ENCODE data around the gene SRRT.

SRRT gene

GRCh38 chr7:100882785-100883526, 8.1 kb downstream of the SRRT start:
- H3K36me3 ChIP-seq (ENCODE audit: control insufficient read depth, insufficient read depth, low read length), result peaks cover 94% of the 10 kb centered on the region
- H3K27me3 ChIP-seq (ENCODE audit: control insufficient read depth, insufficient read depth, low read length), result no peaks in the 10 kb centered on the region
- H3K4me3 ChIP-seq (ENCODE audit: low read depth, low read length), result no peak overlapping the region
- H3K9me3 ChIP-seq (ENCODE audit: control insufficient read depth, insufficient read depth, low read depth, low read length), result no peaks in the 10 kb centered on the region
- H3K4me1 ChIP-seq (ENCODE audit: control insufficient read depth, insufficient read depth, low read length), result peaks cover 11% of the 10 kb centered on the region
- no peak overlapping the region for H3K9ac ChIP-seq (ENCODE audit: low read length)
- H3K27ac ChIP-seq (ENCODE audit: low read depth, low read length), result no peak overlapping the region

DNA sequence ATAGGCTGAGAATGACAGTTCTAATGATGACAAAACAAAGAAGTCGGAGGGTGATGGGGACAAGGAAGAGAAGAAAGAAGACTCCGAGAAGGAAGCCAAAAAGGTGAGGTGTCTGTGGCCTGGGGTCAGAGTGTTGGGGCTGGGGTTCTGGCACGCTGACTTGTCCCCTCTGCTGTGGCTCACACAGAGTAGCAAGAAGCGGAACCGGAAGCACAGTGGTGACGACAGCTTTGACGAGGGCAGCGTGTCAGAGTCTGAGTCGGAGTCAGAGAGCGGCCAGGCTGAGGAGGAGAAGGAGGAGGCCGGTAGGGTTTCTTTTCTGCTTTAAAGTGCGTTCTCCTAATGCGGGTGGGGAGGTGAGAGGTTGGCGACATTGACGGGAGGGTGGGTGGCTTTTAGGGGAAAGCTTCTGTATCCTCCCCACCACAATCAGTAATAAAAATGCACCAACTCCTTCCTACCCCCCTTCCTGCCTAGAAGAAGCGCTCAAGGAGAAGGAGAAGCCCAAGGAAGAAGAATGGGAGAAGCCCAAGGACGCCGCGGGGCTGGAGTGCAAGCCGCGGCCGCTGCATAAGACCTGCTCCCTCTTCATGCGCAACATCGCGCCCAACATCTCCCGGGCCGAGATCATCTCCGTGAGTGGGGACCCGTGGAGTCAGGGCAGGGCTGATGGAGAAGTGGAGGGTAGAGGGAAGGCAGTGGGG, 10.0 kb downstream of the SRRT start:
- H3K27me3 ChIP-seq (ENCODE audit: control insufficient read depth, insufficient read depth, low read length), result no peaks in the 10 kb centered on the region
- no peak overlapping the region for H3K27ac ChIP-seq (ENCODE audit: low read depth, low read length)
- peaks cover 19% of the 10 kb centered on the region for H3K4me1 ChIP-seq (ENCODE audit: control insufficient read depth, insufficient read depth, low read length)
- peaks cover 83% of the 10 kb centered on the region for H3K36me3 ChIP-seq (ENCODE audit: control insufficient read depth, insufficient read depth, low read length)
- no peak overlapping the region for H3K9ac ChIP-seq (ENCODE audit: low read length)
- no peaks in the 10 kb centered on the region for H3K9me3 ChIP-seq (ENCODE audit: control insufficient read depth, insufficient read depth, low read depth, low read length)
- H3K4me3 ChIP-seq (ENCODE audit: low read depth, low read length), result no peak overlapping the region

DNA sequence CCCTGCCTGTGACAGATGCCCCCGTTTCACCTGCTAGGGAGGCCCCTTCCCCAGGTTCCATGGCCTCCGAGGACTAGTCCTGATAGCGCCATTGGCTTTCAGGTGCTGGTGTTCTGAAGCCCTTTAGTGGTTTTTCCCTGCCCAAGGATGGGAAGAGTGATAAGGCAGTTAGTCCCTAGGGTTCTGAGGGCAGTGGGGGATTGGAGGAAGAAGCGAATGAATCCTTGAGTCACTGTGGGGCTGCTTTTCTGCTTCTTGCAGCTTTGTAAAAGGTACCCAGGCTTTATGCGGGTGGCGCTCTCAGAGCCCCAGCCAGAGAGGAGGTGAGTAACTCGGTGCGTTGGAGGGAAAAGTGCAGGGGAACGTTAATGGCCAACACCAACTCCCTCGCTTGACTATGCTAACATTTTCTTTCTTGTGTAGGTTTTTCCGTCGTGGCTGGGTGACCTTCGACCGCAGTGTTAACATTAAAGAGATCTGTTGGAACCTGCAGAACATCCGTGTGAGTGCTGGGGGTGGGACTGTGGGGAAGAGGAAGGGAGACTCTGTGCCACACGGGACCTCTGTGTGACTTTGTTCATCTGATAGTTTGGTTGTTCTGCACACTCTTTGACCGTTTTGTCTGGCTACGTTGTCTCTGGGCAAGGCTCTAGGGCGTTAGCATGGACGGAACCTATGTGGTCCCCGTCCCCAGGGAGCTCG, 10.7 kb downstream of the SRRT start:
- Histone ChIP-seq H3K9me3 (ENCODE audit: control insufficient read depth, insufficient read depth, low read depth, low read length) (no peaks in the 10 kb centered on the region), H3K27ac (ENCODE audit: low read depth, low read length) (no peak overlapping the region), H3K9ac (ENCODE audit: low read length) (no peak overlapping the region), H3K4me3 (ENCODE audit: low read depth, low read length) (no peak overlapping the region), H3K27me3 (ENCODE audit: control insufficient read depth, insufficient read depth, low read length) (no peaks in the 10 kb centered on the region), H3K4me1 (ENCODE audit: control insufficient read depth, insufficient read depth, low read length) (peaks cover 19% of the 10 kb centered on the region), H3K36me3 (ENCODE audit: control insufficient read depth, insufficient read depth, low read length) (peaks cover 80% of the 10 kb centered on the region)

DNA sequence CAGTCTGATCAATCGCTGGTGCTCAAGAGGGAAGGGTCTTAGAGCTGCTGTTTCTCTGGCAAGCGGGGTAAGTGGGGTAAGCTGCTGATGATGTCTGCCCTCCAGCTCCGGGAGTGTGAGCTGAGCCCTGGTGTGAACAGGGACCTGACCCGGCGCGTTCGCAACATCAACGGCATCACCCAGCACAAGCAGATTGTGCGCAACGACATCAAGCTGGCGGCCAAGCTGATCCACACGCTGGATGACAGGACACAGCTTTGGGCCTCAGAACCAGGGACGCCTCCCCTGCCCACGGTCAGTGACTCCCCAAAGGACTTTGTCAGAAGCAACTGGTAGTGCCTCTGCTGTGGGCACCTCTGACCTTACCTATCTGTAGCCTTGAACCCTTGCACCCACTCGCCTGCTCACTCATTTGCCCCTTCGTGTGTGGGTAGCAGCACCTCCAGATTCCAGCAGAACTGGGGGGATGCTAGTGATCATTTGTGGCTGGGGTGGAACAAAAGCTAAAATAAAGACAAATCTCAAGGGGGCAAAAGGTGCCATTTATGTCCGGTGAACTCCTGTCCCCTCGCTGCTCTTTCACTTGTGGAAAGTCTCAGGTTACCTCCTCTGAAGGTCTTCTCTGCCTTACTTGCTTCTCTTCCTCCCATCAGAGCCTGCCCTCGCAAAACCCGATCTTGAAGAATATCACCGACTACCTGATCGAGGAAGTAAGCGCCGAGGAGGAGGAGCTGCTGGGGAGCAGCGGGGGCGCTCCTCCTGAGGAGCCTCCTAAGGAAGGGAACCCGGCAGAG, 11.4 kb downstream of the SRRT start:
- peaks cover 74% of the 10 kb centered on the region for H3K36me3 ChIP-seq (ENCODE audit: control insufficient read depth, insufficient read depth, low read length)
- peaks cover 21% of the 10 kb centered on the region for H3K4me1 ChIP-seq (ENCODE audit: control insufficient read depth, insufficient read depth, low read length)
- no peak overlapping the region for H3K9ac ChIP-seq (ENCODE audit: low read length)
- H3K4me3 ChIP-seq (ENCODE audit: low read depth, low read length), result no peak overlapping the region
- no peaks in the 10 kb centered on the region for H3K27me3 ChIP-seq (ENCODE audit: control insufficient read depth, insufficient read depth, low read length)
- no peaks in the 10 kb centered on the region for H3K9me3 ChIP-seq (ENCODE audit: control insufficient read depth, insufficient read depth, low read depth, low read length)
- no peak overlapping the region for H3K27ac ChIP-seq (ENCODE audit: low read depth, low read length)

DNA sequence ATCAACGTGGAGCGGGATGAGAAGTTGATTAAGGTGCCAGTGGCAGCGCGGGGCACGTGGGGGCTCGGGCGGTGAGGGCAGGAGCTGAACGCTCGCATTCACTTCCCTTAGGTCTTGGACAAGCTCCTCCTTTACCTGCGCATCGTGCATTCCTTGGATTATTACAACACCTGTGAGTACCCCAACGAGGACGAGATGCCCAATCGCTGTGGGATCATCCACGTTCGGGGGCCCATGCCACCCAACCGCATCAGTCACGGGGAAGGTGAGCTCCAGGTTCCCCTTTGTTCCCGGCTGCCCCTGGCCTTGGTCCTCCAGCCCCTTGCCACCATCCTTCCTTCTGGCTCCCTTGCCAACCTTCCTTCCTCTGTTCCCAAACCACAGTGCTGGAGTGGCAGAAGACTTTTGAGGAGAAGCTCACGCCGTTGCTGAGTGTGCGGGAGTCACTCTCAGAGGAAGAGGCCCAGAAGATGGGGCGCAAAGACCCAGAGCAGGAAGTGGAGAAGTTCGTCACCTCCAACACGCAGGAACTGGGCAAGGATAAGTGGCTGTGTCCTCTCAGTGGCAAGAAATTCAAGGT, 12.1 kb downstream of the SRRT start:
- H3K9ac ChIP-seq (ENCODE audit: low read length), result peak overlapping the region; percentile 17

GRCh38 chr7:100887516-100888290, 12.8 kb downstream of the SRRT start:
- Histone ChIP-seq H3K9me3 (ENCODE audit: control insufficient read depth, insufficient read depth, low read depth, low read length) (no peaks in the 10 kb centered on the region), H3K27me3 (ENCODE audit: control insufficient read depth, insufficient read depth, low read length) (no peaks in the 10 kb centered on the region), H3K4me1 (ENCODE audit: control insufficient read depth, insufficient read depth, low read length) (peaks cover 32% of the 10 kb centered on the region), H3K27ac (ENCODE audit: low read depth, low read length) (no peak overlapping the region), H3K36me3 (ENCODE audit: control insufficient read depth, insufficient read depth, low read length) (peaks cover 61% of the 10 kb centered on the region), H3K4me3 (ENCODE audit: low read depth, low read length) (peak overlapping the region; percentile 94), H3K9ac (ENCODE audit: low read length) (peak overlapping the region; percentile 94)

More for the DNA sequence above, 12.1 kb downstream of the SRRT start:
- no peak overlapping the region for H3K27ac ChIP-seq (ENCODE audit: low read depth, low read length)
- no peaks in the 10 kb centered on the region for H3K9me3 ChIP-seq (ENCODE audit: control insufficient read depth, insufficient read depth, low read depth, low read length)
- no peaks in the 10 kb centered on the region for H3K27me3 ChIP-seq (ENCODE audit: control insufficient read depth, insufficient read depth, low read length)
- H3K36me3 ChIP-seq (ENCODE audit: control insufficient read depth, insufficient read depth, low read length), result peaks cover 67% of the 10 kb centered on the region
- peaks cover 28% of the 10 kb centered on the region for H3K4me1 ChIP-seq (ENCODE audit: control insufficient read depth, insufficient read depth, low read length)
- H3K4me3 ChIP-seq (ENCODE audit: low read depth, low read length), result 0 out of 2 replicates have a peak overlapping the region, but pooled peaks have one; percentile 4

DNA sequence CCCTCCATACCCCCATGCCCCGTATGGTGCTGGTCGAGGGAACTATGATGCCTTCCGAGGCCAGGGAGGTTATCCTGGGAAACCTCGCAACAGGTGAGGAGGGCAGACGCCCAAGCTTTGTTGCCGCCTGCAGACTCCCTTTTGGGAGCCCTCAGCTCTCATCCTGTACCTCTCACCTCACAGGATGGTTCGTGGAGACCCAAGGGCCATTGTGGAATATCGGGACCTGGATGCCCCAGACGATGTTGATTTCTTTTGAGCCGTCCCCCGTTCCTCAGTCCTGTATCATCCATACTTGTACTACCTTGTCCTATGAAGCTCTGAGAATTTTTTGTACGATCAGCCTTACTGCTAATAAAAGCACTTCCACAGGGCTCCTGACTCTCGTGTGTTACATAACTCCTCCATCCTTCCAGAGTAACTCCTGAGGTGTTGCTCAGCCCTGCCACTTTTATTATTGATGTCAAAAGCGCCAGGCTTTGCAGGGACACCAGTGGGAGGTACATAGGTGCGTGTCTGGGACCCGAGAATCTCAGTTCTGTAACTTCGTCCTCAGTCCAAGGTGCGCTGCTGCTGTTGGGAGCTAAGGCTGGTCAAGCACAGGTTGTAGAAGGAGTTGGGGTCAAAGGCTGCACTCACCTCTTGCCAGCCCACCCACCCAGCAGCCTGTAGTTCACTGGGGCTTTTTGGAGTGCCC, 13.5 kb downstream of the SRRT start:
- Histone ChIP-seq H3K27ac (ENCODE audit: low read depth, low read length) (peak overlapping the region; percentile 95; the same call in 1 of the 2 replicates), H3K4me3 (ENCODE audit: low read depth, low read length) (peak overlapping the region; percentile 94), H3K9ac (ENCODE audit: low read length) (peak overlapping the region; percentile 94), H3K4me1 (ENCODE audit: control insufficient read depth, insufficient read depth, low read length) (peaks cover 32% of the 10 kb centered on the region), H3K36me3 (ENCODE audit: control insufficient read depth, insufficient read depth, low read length) (peaks cover 59% of the 10 kb centered on the region), H3K27me3 (ENCODE audit: control insufficient read depth, insufficient read depth, low read length) (no peaks in the 10 kb centered on the region), H3K9me3 (ENCODE audit: control insufficient read depth, insufficient read depth, low read depth, low read length) (no peaks in the 10 kb centered on the region)

DNA sequence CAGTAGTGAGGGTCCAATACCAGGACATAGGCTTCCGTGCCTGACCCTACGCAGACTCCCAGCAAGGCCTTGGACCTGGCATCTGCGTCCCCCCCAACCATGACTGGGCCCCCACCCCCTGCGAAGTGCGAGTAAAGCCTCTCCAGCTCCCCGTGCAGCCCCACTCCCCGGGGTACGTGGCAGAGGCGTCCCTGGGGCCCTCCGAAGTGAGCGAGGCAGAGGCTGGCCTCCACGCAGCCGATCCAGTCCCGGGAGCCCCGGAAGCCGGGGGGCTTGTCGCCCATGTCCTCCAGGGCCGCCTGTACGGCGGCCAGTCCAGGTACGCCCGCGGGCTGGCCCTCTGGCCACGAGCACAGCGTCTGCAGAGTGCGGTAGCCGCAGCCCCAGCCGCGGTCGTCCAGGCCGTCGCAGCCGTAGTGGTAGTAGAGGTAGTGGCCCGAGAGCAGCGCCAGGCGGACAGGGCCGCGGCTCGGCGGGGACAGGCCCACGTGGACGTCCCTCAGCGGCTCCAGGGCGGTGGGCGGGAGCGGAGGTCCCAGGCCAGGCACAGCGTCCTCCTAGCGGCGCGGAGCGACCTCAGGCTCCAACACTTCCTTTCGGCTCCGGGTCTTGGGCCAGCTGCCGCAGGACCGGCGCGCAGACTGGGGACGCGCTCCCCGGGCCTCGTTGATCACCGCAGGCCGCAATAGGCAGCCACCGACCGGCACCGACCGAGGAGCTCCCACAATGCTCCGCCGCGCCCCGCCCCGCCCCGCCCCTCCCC, 14.3 kb downstream of the SRRT start, which contains the start of gene UFSP1:
Gene UFSP1, minus strand, starts transcription at position 728 of the 763 bp plus-strand sequence. Its CDS starts 444 bp downstream, at position 284.
- H3K27ac ChIP-seq (ENCODE audit: low read depth, low read length), result peak within 1 kb of the TSS; percentile 95
- 0 out of 2 replicates have a peak, but pooled peaks cover 1% of the 10 kb centered on the region for H3K27me3 ChIP-seq (ENCODE audit: control insufficient read depth, insufficient read depth, low read length)
- peaks cover 51% of the 10 kb centered on the region for H3K36me3 ChIP-seq (ENCODE audit: control insufficient read depth, insufficient read depth, low read length)
- no peaks in the 10 kb centered on the region for H3K9me3 ChIP-seq (ENCODE audit: control insufficient read depth, insufficient read depth, low read depth, low read length)
- peak within 1 kb of the TSS; percentile 94 for H3K9ac ChIP-seq (ENCODE audit: low read length)
- peak within 1 kb of the TSS; percentile 94 for H3K4me3 ChIP-seq (ENCODE audit: low read depth, low read length)
- H3K4me1 ChIP-seq (ENCODE audit: control insufficient read depth, insufficient read depth, low read length), result peaks cover 34% of the 10 kb centered on the region

All from HUES6 (cell line).